HepG2 (cell line): Measurements from ENCODE around the gene M1AP. TPM values are rescaled to one million over a fixed set of nuclear protein-coding genes. Genes with fewer than 3 reads are reported as not detected.

Experiments used
- ARID5B ChIP-seq: IDR thresholded peaks from 2 replicates; pipeline ENCODE4 v1.4.0; 2020; ENCODE audit warnings: mild to moderate bottlenecking, missing genetic modification reagents
- CC2D1A ChIP-seq: sonication (generic); formaldehyde crosslinking; IDR thresholded peaks from 2 replicates; pipeline ENCODE4 v1.8.1; 2023; ENCODE audit warnings: mild to moderate bottlenecking, missing genetic modification reagents
- DZIP1 ChIP-seq: sonication (generic); formaldehyde crosslinking; IDR thresholded peaks from 2 replicates; pipeline ENCODE4 v1.5.0; 2020; ENCODE audit warnings: mild to moderate bottlenecking, missing genetic modification reagents
- FLYWCH1 ChIP-seq: sonication (generic); formaldehyde crosslinking; IDR thresholded peaks from 2 replicates; pipeline ENCODE4 v1.8.1; 2023; ENCODE audit warnings: mild to moderate bottlenecking, missing genetic modification reagents
- MLXIP ChIP-seq: sonication (generic); formaldehyde crosslinking; IDR thresholded peaks from 2 replicates; pipeline ENCODE4 v1.9.0; 2021; ENCODE audit warnings: missing genetic modification reagents, borderline replicate concordance
- POLR2AphosphoS2 ChIP-seq: IDR thresholded peaks from 2 replicates; pipeline ENCODE4 v1.6.1; 2011; ENCODE audit warnings: low read depth, low read length, improper control_type of control experiment
- SNAPC4 ChIP-seq: sonication (generic); formaldehyde crosslinking; IDR thresholded peaks from 2 replicates; pipeline ENCODE4 v1.4.0; 2020; ENCODE audit warnings: mild to moderate bottlenecking, missing genetic modification reagents
- ZBTB25 ChIP-seq: IDR thresholded peaks from 2 replicates; pipeline ENCODE4 v1.6.1; 2018; ENCODE audit warnings: missing genetic modification reagents
- ZFX ChIP-seq: sonication (generic); formaldehyde crosslinking; IDR thresholded peaks from 2 replicates; pipeline ENCODE4 v1.4.0; 2020; ENCODE audit warnings: mild to moderate bottlenecking, low read depth, missing genetic modification reagents, moderate library complexity
- ZSCAN9 ChIP-seq: IDR thresholded peaks from 2 replicates; pipeline ENCODE4 v1.6.1; 2016; ENCODE audit warnings: borderline replicate concordance
- polyA plus RNA-seq, 8 experiments: library from polyadenylated mRNA; depleted of rRNA in 3 of 8; stranded (reverse) in 7 of 8; unstranded in 1 of 8; fragments of >200 nt; fragmentation: Illumina TruSeq in 4 of 8; extraction: Trizol in 4 of 8; gene quantifications; 2 replicates each; pipeline versions ENCODE4 v1.2.1 to v1.2.3, GENCODE V29; 2011 to 2016; ENCODE audit warnings: low read depth in 4 of 8, missing spikeins in 1 of 8, mixed read lengths in 1 of 8; ENCODE audit not compliant: insufficient read depth in 1 of 8
- total RNA-seq, 5 experiments: library from RNA; depleted of rRNA; stranded (reverse); fragments of >200 nt; fragmentation: Illumina TruSeq; extraction: Trizol; gene quantifications; 2 replicates each; pipeline ENCODE4 v1.2.3, GENCODE V29; 2016; ENCODE audit warnings: low read depth in 1 of 5

M1AP gene
- total and polyA plus RNA-seq, 2 of the 13 experiments (the other 11 are each of a cell fraction or from before 2014, with no cell fraction given): not detected

GRCh38 chr2:74525717-74526648 lies 122.1 kb downstream of the M1AP start, which contains the start of gene DQX1 (continued):
- TF ChIP-seq ZBTB25 (CRISPR knock-in tag) (no peak; the same call in 1 of the 2 replicates), SNAPC4 (no peak), FLYWCH1 (CRISPR knock-in tag) (no peak), ZFX (CRISPR knock-in tag) (no peak), DZIP1 (CRISPR knock-in tag) (peak; percentile 0; the same call in 1 of the 2 replicates), POLR2AphosphoS2 (peak; percentile 88), CC2D1A (CRISPR knock-in tag) (no peak), ARID5B (CRISPR knock-in tag) (peak; percentile 69; the same call in 1 of the 2 replicates), ZSCAN9 (CRISPR knock-in tag) (peak; percentile 87), MLXIP (CRISPR knock-in tag) (no peak)
